ENCODE data around the gene RGS8.

- TF ChIP-seq POLR2A (IDR thresholded peaks at IDR 0.05; ENCODE audit: low read depth, low read length) (no peak), POLR2AphosphoS5 (IDR thresholded peaks at IDR 0.05; ENCODE audit: low read depth, low read length) (no peak), TAF1 (IDR thresholded peaks at IDR 0.05; ENCODE audit: low read depth, low read length) (no peak), PAX5 (IDR thresholded peaks at IDR 0.05; ENCODE audit: insufficient read depth, low read length, severe bottlenecking) (no peak)
Observed at GRCh38 chr1:182651339-182651724, 33.1 kb downstream of the RGS8 start.
